Endothelial cell of umbilical vein (primary cell): Measurements from ENCODE around the gene VDR. TPM values are rescaled to one million over a fixed set of nuclear protein-coding genes. Genes with fewer than 3 reads are reported as not detected.

Experiments
- BruUV-seq: library from RNA; stranded (reverse); fragments of 400-500 nt; replicated peaks from 2 replicates; lab custom pipeline; 2021; lab: Mats Ljungman, UMichigan
- CTCF ChIA-PET: fragments of 300-600, 350-600 bp; sonication (Branson Sonifier 250); formaldehyde crosslinking; loops from one replicate; lab custom pipeline; 2021; ENCODE audit warnings: antibody characterized with exemption, inconsistent platforms; lab: Charles Lee
- POLR2A ChIA-PET: fragments of 300-600, 350-600 bp; sonication (Branson Sonifier 250); formaldehyde crosslinking; loops from one replicate; lab custom pipeline; 2021; ENCODE audit warnings: antibody characterized with exemption, inconsistent platforms; lab: Charles Lee
- DNase-seq: peaks from one replicate; pipeline ENCODE4 v3.0.0-alpha.2; 2011; ENCODE audit warnings: low read depth, low spot score
- FAIRE-seq: peaks from 2 replicates; lab custom pipeline; 2011; peaks lifted over from hg19 to GRCh38; lab: Jason Lieb, UNC
- H2AFZ ChIP-seq: 2 replicates; pipeline ENCODE4 v1.6.0; 2012; ENCODE audit warnings: low read depth, low read length, control low read depth, inconsistent platforms
- H3K27ac ChIP-seq: 2 replicates; pipeline ENCODE4 v1.5.1; 2011; ENCODE audit warnings: low read depth, mild to moderate bottlenecking, control low read depth, low read length, moderate library complexity; ENCODE audit not compliant: insufficient read depth
- H3K27me3 ChIP-seq, 2 experiments: 2 replicates each; pipeline versions ENCODE4 v1.6.0 to v1.6.1; 2011; ENCODE audit warnings: low read length in 2 of 2, mixed read lengths in 1 of 2; ENCODE audit not compliant: control insufficient read depth in 2 of 2, insufficient read depth in 2 of 2
- H3K36me3 ChIP-seq, 2 experiments: 2 replicates in 1 of 2; 3 replicates in 1 of 2; pipeline ENCODE4 v1.5.1; 2011; ENCODE audit warnings: low read length in 2 of 2, mild to moderate bottlenecking in 1 of 2, moderate library complexity in 1 of 2; ENCODE audit not compliant: control insufficient read depth in 2 of 2, insufficient read depth in 2 of 2; ENCODE audit errors: extremely low read depth in 1 of 2
- H3K4me1 ChIP-seq: 3 replicates; pipeline ENCODE4 v1.5.1; 2011; ENCODE audit warnings: mild to moderate bottlenecking, low read length; ENCODE audit not compliant: control insufficient read depth, insufficient read depth; ENCODE audit errors: extremely low read depth
- H3K4me2 ChIP-seq: 2 replicates; pipeline ENCODE4 v1.6.1; 2011; ENCODE audit warnings: low read length, control low read depth, mixed read lengths; ENCODE audit not compliant: insufficient read depth
- H3K4me3 ChIP-seq, 3 experiments: fragments of 200-600 bp in 1 of 3; sonication (generic), shearing (Covaris generic) in 1 of 3; replicated peaks in 1 of 3; 2 replicates each; pipeline ENCODE4 v1.5.1; 2011 to 2016; ENCODE audit warnings: control low read depth in 3 of 3, low read length in 3 of 3, mild to moderate bottlenecking in 2 of 3, inconsistent platforms in 1 of 3, low read depth in 1 of 3, moderate library complexity in 1 of 3; ENCODE audit not compliant: insufficient read depth in 1 of 3
- H3K79me2 ChIP-seq: 2 replicates; pipeline ENCODE4 v1.6.0; 2012; ENCODE audit warnings: low read length, inconsistent platforms; ENCODE audit not compliant: control insufficient read depth, insufficient read depth
- H3K9ac ChIP-seq: replicated peaks from 2 replicates; pipeline ENCODE3; 2011; ENCODE audit warnings: low read length, control low read depth; ENCODE audit not compliant: insufficient read depth; ENCODE audit errors: extremely low read depth
- H3K9me1 ChIP-seq: replicated peaks from 3 replicates; pipeline ENCODE4 v1.6.0; 2011; ENCODE audit warnings: mild to moderate bottlenecking, low read length; ENCODE audit not compliant: control insufficient read depth, insufficient read depth; ENCODE audit errors: extremely low read depth
- H3K9me3 ChIP-seq: replicated peaks from 2 replicates; pipeline ENCODE4 v1.5.1; 2012; ENCODE audit warnings: low read length, inconsistent platforms; ENCODE audit not compliant: control insufficient read depth, insufficient read depth
- H4K20me1 ChIP-seq: replicated peaks from 2 replicates; pipeline ENCODE3; 2011; ENCODE audit warnings: mild to moderate bottlenecking, low read length; ENCODE audit not compliant: control insufficient read depth, insufficient read depth; ENCODE audit errors: extremely low read depth
- CTCF ChIP-seq, 2 donors: IDR thresholded peaks; 1 replicate in 1 of 2; 2 replicates in 1 of 2; pipeline ENCODE4 v1.5.1; 2011; ENCODE audit warnings: low read length in 2 of 2, mild to moderate bottlenecking in 2 of 2, moderate library complexity in 2 of 2, control low read depth in 1 of 2, inconsistent platforms in 1 of 2, low read depth in 1 of 2; ENCODE audit not compliant: insufficient read depth in 1 of 2; ENCODE audit errors: extremely low read depth in 1 of 2
- FOS ChIP-seq: IDR thresholded peaks from 2 replicates; pipeline ENCODE4 v1.6.1; 2011; ENCODE audit warnings: mild to moderate bottlenecking, low read length, moderate library complexity, borderline replicate concordance; ENCODE audit not compliant: insufficient read depth
- GATA2 ChIP-seq: IDR thresholded peaks from 2 replicates; pipeline ENCODE4 v1.7.0; 2011; ENCODE audit warnings: low read depth, mild to moderate bottlenecking, moderate library complexity, mixed read lengths, low read length; ENCODE audit not compliant: insufficient read length, insufficient read depth
- JUN ChIP-seq: IDR thresholded peaks from 2 replicates; pipeline ENCODE4 v1.6.1; 2011; ENCODE audit warnings: borderline replicate concordance, low read depth; ENCODE audit not compliant: insufficient read length, insufficient read depth
- POLR2AphosphoS5 ChIP-seq: IDR thresholded peaks from 2 replicates; pipeline ENCODE4 v1.6.1; 2012; ENCODE audit warnings: low read depth, mild to moderate bottlenecking, control low read depth, low read length, moderate library complexity; ENCODE audit not compliant: insufficient read depth
- dilution Hi-C: fragments of 300-500 bp; cut with MboI; formaldehyde crosslinking; loops from one replicate; pipeline ENCODE4 v1.15.0; 2019; ENCODE audit warnings: low sequenced_read_pairs; ENCODE audit not compliant: extremely low pct_ligation_motif_present
- intact Hi-C: fragments of 100-400 bp; cut with micrococcal nuclease; formaldehyde crosslinking; loops from one replicate; pipeline ENCODE4 v1.10.0; 2022
- polyA plus RNA-seq, 4 experiments: library from polyadenylated mRNA; depleted of rRNA in 3 of 4; stranded (reverse) in 3 of 4; unstranded in 1 of 4; fragments of >200 nt; gene quantifications; 2 replicates each; pipeline versions ENCODE4 v1.2.1 to v1.2.3, GENCODE V29; 2011 to 2012; ENCODE audit warnings: missing spikeins in 1 of 4
- total RNA-seq: library from RNA; stranded (reverse); gene quantifications from 2 replicates; pipeline ENCODE4 v1.2.3, GENCODE V29; 2021

VDR gene
- total and polyA plus RNA-seq, 2 donors (not counting 3 experiments of a cell fraction or from before 2014, with no cell fraction given): 0.73 to 0.91 TPM

DNA sequence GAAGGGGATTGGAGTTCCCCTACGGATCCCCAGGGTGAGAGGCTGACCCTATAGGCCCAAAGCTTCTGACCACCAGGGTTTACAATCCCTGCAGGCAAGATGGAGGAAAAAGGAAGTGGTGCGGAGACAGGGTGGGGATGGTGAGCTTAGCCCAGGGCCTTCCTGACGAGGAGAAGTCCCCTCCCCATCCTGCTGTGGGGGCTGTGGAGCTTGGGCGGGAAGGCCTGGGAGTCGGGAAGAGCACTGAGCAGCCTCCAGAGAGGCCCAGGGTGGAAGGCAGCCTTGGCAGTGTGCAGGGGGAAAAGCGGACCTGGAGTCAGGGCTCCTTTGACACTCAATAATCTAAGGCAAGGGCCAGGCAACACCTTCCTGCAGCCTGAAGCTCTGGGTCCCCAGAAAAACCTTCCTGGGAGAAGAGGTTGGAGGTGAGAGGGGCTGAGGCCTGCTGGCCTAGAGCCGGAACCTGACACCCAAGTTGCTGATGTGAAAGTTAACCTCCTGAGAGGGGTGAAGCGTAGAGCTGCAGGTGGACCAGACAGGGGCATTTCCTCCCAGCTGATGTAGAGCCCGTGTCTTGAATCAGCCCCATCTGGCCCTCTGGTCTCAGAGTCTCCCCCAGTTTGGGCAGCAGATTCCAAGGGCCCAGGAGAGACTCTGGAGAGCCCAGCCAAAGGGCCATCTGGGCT, 91.1 kb downstream of the VDR start:
- peaks cover 4 to 10% of the 10 kb centered on the region in 2 experiments for H3K36me3 ChIP-seq
- no peak overlapping the region for H2AFZ ChIP-seq
- intact Hi-C loops: loop anchor here (2.0 kb wide), 1 partner anchor 55 kb away; the partner anchor contains the start of gene RAPGEF3
- peak overlapping the region in 2 of 3 experiments; percentile 2 to 4 for H3K4me3 ChIP-seq
- no peaks in the 10 kb centered on the region for H4K20me1 ChIP-seq
- peak; percentile 28 for FAIRE-seq
- ChIA-PET POLR2A (interaction anchor here (0.6 to 1.3 kb wide), 3 partner anchors 9 to 23 kb away, joined by 3 to 4 read pairs (median 4); no protein-coding TSS in a partner anchor), CTCF (interaction anchor here (0.8 to 12.5 kb wide), 5 partner anchors 11 to 47 kb away, joined by 3 to 229 read pairs (median 5); no protein-coding TSS in a partner anchor)
- H3K27me3 ChIP-seq: no peaks in the 10 kb centered on the region
- H3K79me2 ChIP-seq: peaks cover 100% of the 10 kb centered on the region
- peak overlapping the region; percentile 76 for H3K27ac ChIP-seq
- peak; percentile 55 for DNase-seq
- H3K4me1 ChIP-seq: peaks cover 91% of the 10 kb centered on the region
- no peaks in the 10 kb centered on the region for H3K9me1 ChIP-seq
- H3K4me2 ChIP-seq: peak overlapping the region; percentile 73
- H3K9me3 ChIP-seq: no peaks in the 10 kb centered on the region
- TF ChIP-seq JUN (no peak), CTCF (IDR thresholded peaks at IDR 0.05; ENCODE audit: extremely low read depth in 1 of 2, insufficient read depth in 1 of 2, low read depth in 1 of 2, low read length in 2 of 2) (no peak), FOS (no peak), GATA2 (no peak), POLR2AphosphoS5 (no peak)
- no TSS peak for BruUV-seq
- dilution Hi-C loops: no loop called here
- H3K9ac ChIP-seq: peak overlapping the region; percentile 47
